Measurements from ENCODE around the gene GSE1. TPM values are rescaled to one million over a fixed set of nuclear protein-coding genes. Genes with fewer than 3 reads are reported as not detected.

The GSE1 gene
- total RNA-seq, 1 experiment from 2014 or later = 38.4 TPM

DNA sequence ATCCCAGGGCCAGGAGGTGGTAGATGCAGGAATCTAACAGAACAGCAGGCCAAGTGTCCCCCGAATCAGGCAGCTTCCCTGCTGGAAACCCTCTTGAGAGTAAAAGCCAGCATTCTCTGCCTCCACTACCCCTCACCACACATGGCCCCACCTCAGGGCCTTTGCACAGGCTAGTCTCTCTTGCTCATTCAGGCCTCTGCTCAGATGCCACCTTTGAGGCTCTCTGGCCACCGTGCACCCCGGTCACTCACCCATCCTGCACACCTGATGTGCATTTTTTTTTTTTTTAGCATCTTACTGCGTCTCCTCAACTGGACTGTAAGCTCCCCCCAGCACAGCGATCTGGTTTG is 34.5 kb upstream of the GSE1 start:
- Histone ChIP-seq H3K27me3 (ENCODE audit: low read length) (no peaks in the 10 kb centered on the region), H3K9me2 (replicated peaks; ENCODE audit: low read length) (no peaks in the 10 kb centered on the region), H3K4me3 (ENCODE audit: low read length) (no peak overlapping the region), H3K4me2 (ENCODE audit: low read length) (no peak overlapping the region), H3K27ac (ENCODE audit: low read length) (no peak overlapping the region), H3K9ac (ENCODE audit: low read length) (no peak overlapping the region), H3K79me2 (ENCODE audit: low read length) (no peaks in the 10 kb centered on the region), H4K20me1 (ENCODE audit: low read length) (no peaks in the 10 kb centered on the region), H3K36me3 (ENCODE audit: low read depth, low read length) (no peaks in the 10 kb centered on the region), H3K4me1 (ENCODE audit: insufficient read depth, low read length) (no peaks in the 10 kb centered on the region), H2AFZ (ENCODE audit: low read length) (no peak overlapping the region), H3F3A (ENCODE audit: low read length, unreplicated experiment) (no peaks in the 10 kb centered on the region), H3K9me3 (ENCODE audit: low read length) (no peaks in the 10 kb centered on the region)
- ChIA-PET CTCF (no interaction called here), POLR2A (ENCODE audit: unreplicated experiment) (no interaction called here)
- no TSS peak for BruUV-seq (replicated peaks)
- intact Hi-C loops (cut with micrococcal nuclease) = no loop called here
- ATAC-seq (no peak), DNase-seq (no peak)
- TF ChIP-seq EZH2 (IDR thresholded peaks at IDR 0.05; ENCODE audit: low read length, unreplicated experiment) = no peak
- TF ChIP-seq EZH2phosphoT487 (IDR thresholded peaks at IDR 0.05; ENCODE audit: borderline replicate concordance, low read length) = no peak
- TF ChIP-seq, protein P1, sequence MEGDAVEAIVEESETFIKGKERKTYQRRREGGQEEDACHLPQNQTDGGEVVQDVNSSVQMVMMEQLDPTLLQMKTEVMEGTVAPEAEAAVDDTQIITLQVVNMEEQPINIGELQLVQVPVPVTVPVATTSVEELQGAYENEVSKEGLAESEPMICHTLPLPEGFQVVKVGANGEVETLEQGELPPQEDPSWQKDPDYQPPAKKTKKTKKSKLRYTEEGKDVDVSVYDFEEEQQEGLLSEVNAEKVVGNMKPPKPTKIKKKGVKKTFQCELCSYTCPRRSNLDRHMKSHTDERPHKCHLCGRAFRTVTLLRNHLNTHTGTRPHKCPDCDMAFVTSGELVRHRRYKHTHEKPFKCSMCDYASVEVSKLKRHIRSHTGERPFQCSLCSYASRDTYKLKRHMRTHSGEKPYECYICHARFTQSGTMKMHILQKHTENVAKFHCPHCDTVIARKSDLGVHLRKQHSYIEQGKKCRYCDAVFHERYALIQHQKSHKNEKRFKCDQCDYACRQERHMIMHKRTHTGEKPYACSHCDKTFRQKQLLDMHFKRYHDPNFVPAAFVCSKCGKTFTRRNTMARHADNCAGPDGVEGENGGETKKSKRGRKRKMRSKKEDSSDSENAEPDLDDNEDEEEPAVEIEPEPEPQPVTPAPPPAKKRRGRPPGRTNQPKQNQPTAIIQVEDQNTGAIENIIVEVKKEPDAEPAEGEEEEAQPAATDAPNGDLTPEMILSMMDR (conservative IDR thresholded peaks at IDR 0.05; ENCODE audit: low read depth, low read length) = no peak

DNA sequence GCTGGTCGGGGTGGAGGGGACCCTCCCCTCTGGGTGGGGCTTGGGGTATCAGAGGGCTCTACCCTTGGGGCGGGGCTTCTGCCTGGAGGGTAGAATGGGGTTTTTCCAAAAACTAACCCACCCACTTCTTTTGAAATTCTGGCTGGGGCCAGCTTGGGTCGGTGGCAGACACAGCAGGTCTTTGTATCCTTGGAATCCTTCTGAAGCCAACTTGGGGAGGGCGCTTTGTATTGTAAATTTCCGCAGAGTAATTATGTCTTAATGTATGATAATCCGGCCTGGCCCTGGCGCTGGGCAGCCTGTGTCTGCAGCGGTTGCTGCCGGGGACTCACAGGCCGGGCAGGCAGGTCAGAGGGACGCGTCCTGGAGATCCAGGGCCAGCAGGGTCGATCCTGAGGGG is 33.9 kb upstream of the GSE1 start:
- POLR2A ChIA-PET (ENCODE audit: unreplicated experiment) = no interaction called here
- no TSS peak for BruUV-seq (replicated peaks)
- intact Hi-C loops (cut with micrococcal nuclease) = no loop called here
- ATAC-seq (no peak), DNase-seq (no peak)
- H3K79me2 ChIP-seq (ENCODE audit: low read length) = no peaks in the 10 kb centered on the region
- H4K20me1 ChIP-seq (ENCODE audit: low read length) = no peaks in the 10 kb centered on the region
- H3K9me2 ChIP-seq (replicated peaks; ENCODE audit: low read length) = no peaks in the 10 kb centered on the region
- no peaks in the 10 kb centered on the region for H3F3A ChIP-seq (ENCODE audit: low read length, unreplicated experiment)
- H3K9ac ChIP-seq (ENCODE audit: low read length) = no peak overlapping the region
- H3K4me3 ChIP-seq (ENCODE audit: low read length) = no peak overlapping the region
- no peaks in the 10 kb centered on the region for H3K9me3 ChIP-seq (ENCODE audit: low read length)
- no peaks in the 10 kb centered on the region for H3K4me1 ChIP-seq (ENCODE audit: insufficient read depth, low read length)
- CTCF ChIA-PET = no interaction called here
- TF ChIP-seq EZH2 (IDR thresholded peaks at IDR 0.05; ENCODE audit: low read length, unreplicated experiment) (no peak), EZH2phosphoT487 (IDR thresholded peaks at IDR 0.05; ENCODE audit: borderline replicate concordance, low read length) (no peak)
- TF ChIP-seq, protein P1 (conservative IDR thresholded peaks at IDR 0.05; ENCODE audit: low read depth, low read length) = no peak
- H3K36me3 ChIP-seq (ENCODE audit: low read depth, low read length) = no peaks in the 10 kb centered on the region
- H2AFZ ChIP-seq (ENCODE audit: low read length) = no peak overlapping the region
- no peaks in the 10 kb centered on the region for H3K27me3 ChIP-seq (ENCODE audit: low read length)
- H3K27ac ChIP-seq (ENCODE audit: low read length) = no peak overlapping the region
- no peak overlapping the region for H3K4me2 ChIP-seq (ENCODE audit: low read length)

DNA sequence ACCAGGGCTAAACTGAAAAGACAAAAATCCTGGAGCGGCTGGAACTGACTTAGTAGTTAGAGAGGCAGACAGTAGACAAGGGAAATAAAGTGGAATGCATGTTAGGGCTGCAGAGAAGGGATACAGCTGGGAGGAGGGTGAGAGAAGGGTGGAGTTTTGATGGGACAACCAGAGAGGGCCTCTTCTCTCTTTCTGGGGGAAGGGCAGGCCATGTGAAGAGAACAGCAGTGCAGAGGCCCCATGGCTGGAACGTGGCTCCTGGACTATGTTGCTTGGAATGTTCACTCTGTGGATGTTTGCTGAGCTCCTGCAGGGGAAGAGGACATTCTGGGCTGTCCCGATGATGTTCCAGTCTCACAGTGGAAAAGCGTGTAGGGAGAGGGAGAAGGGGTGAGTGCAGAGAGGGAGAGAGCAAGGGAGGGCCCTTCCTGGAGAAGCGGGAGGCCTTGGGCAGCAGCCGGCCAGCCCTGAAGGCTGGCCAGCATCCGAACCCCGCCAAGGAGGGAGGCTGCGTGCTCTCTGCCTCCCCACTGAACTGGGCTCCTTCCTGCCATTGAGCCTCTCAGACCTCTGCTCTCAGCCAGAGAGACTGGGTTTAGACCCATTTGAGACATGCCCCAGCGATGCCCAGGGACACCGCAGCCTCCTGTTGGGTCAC is 33.1 kb upstream of the GSE1 start:
- H3K4me1 ChIP-seq (ENCODE audit: insufficient read depth, low read length) = no peaks in the 10 kb centered on the region

More for the DNA sequence above, 33.1 kb upstream of the GSE1 start:
- Histone ChIP-seq H3F3A (ENCODE audit: low read length, unreplicated experiment) (no peaks in the 10 kb centered on the region), H3K9me3 (ENCODE audit: low read length) (no peaks in the 10 kb centered on the region), H3K4me3 (ENCODE audit: low read length) (no peak overlapping the region), H3K27ac (ENCODE audit: low read length) (no peak overlapping the region), H3K9me2 (replicated peaks; ENCODE audit: low read length) (no peaks in the 10 kb centered on the region), H3K27me3 (ENCODE audit: low read length) (no peaks in the 10 kb centered on the region), H3K79me2 (ENCODE audit: low read length) (no peaks in the 10 kb centered on the region), H2AFZ (ENCODE audit: low read length) (no peak overlapping the region), H3K4me2 (ENCODE audit: low read length) (no peak overlapping the region), H3K9ac (ENCODE audit: low read length) (no peak overlapping the region), H4K20me1 (ENCODE audit: low read length) (no peaks in the 10 kb centered on the region), H3K36me3 (ENCODE audit: low read depth, low read length) (no peaks in the 10 kb centered on the region)
- ChIA-PET POLR2A (ENCODE audit: unreplicated experiment) (no interaction called here), CTCF (no interaction called here)
- ATAC-seq = no peak
- TF ChIP-seq, protein P1 (conservative IDR thresholded peaks at IDR 0.05; ENCODE audit: low read depth, low read length) = no peak
- TF ChIP-seq EZH2 (IDR thresholded peaks at IDR 0.05; ENCODE audit: low read length, unreplicated experiment) (no peak), EZH2phosphoT487 (IDR thresholded peaks at IDR 0.05; ENCODE audit: borderline replicate concordance, low read length) (no peak)
- intact Hi-C loops (cut with micrococcal nuclease) = no loop called here
- no peak for DNase-seq
- no TSS peak for BruUV-seq (replicated peaks)

Measured in PC-3 (cell line).